Renal pelvis (tissue), 4 donors: ENCODE data around the gene NDE1. TPM values are rescaled to one million over a fixed set of nuclear protein-coding genes. Genes with fewer than 3 reads are reported as not detected.

Source experiments
- DNase-seq: peaks from one replicate; pipeline ENCODE4 v3.0.0-alpha.2; 2013
- polyA plus RNA-seq, 3 donors: library from polyadenylated mRNA; unstranded; fragments of 120-200 nt; gene quantifications; one replicate each; pipeline ENCODE4 v1.2.1, GENCODE V29; 2013; ENCODE audit not compliant: insufficient read length in 3 of 3

Gene NDE1
- polyA plus RNA-seq, 3 donors = 36.9 to 43.5 (median 43.3) TPM

- DNase-seq = no peak
Measured at GRCh38 chr16:15735610-15736009, 85.6 kb downstream of the NDE1 start.

GRCh38 chr16:15736529-15736928, 86.5 kb downstream of the NDE1 start:
- no peak for DNase-seq

- no peak for DNase-seq
Measured at GRCh38 chr16:15737140-15737644, 87.1 kb downstream of the NDE1 start.

- DNase-seq = no peak
Measured at GRCh38 chr16:15739464-15739863, 89.4 kb downstream of the NDE1 start.

- no peak for DNase-seq
Measured at GRCh38 chr16:15739950-15740349, 89.9 kb downstream of the NDE1 start.

GRCh38 chr16:15741207-15741871, 91.3 kb downstream of the NDE1 start:
- no peak for DNase-seq

GRCh38 chr16:15742716-15743115, 92.7 kb downstream of the NDE1 start:
- no peak for DNase-seq

- no peak for DNase-seq
Measured at GRCh38 chr16:15743657-15744056, 93.6 kb downstream of the NDE1 start.

GRCh38 chr16:15746332-15746731, 96.3 kb downstream of the NDE1 start:
- DNase-seq = no peak

- DNase-seq = no peak
Measured at GRCh38 chr16:15747937-15748336, 97.9 kb downstream of the NDE1 start.

GRCh38 chr16:15748654-15749053, 98.6 kb downstream of the NDE1 start:
- no peak for DNase-seq

- no peak for DNase-seq
Measured at GRCh38 chr16:15749371-15749770, 99.3 kb downstream of the NDE1 start.

GRCh38 chr16:15749985-15750384, 99.9 kb downstream of the NDE1 start:
- DNase-seq = no peak

GRCh38 chr16:15751940-15752339, 101.9 kb downstream of the NDE1 start:
- DNase-seq = no peak

GRCh38 chr16:15752717-15753488, 102.9 kb downstream of the NDE1 start:
- DNase-seq = no peak

- DNase-seq = no peak
Measured at GRCh38 chr16:15754821-15755534, 104.9 kb downstream of the NDE1 start.

- DNase-seq = no peak
Measured at GRCh38 chr16:15757077-15757386, 107.0 kb downstream of the NDE1 start.

GRCh38 chr16:15757630-15758251, 107.7 kb downstream of the NDE1 start:
- no peak for DNase-seq

- no peak for DNase-seq
Measured at GRCh38 chr16:15759070-15759469, 109.0 kb downstream of the NDE1 start.

- DNase-seq = no peak
Measured at GRCh38 chr16:15760129-15760528, 110.1 kb downstream of the NDE1 start.

- no peak for DNase-seq
Measured at GRCh38 chr16:15764112-15764511, 114.1 kb downstream of the NDE1 start.

- no peak for DNase-seq
Measured at GRCh38 chr16:15765116-15765515, 115.1 kb downstream of the NDE1 start.
